GM23338 (cell line): ENCODE measurements around the gene ARL6IP5. TPM values are rescaled to one million over a fixed set of nuclear protein-coding genes. Genes with fewer than 3 reads are reported as not detected.

ENCODE experiments used
- ATAC-seq: fragments of 200-7000 bp; cut with Tn5 transposase; 3 replicates; pipeline ENCODE4 v1.9.1; 2020
- DNase-seq: peaks from one replicate; pipeline ENCODE4 v3.0.0-alpha.2; 2015; ENCODE audit warnings: low spot score
- H2AFZ ChIP-seq: fragments of 200-600 bp; sonication (generic); 2 replicates; pipeline ENCODE4 v1.8.0; 2016; ENCODE audit warnings: antibody characterized with exemption, mild to moderate bottlenecking, moderate library complexity
- H3F3A ChIP-seq: fragments of 200-600 bp; sonication (generic); replicated peaks from 2 replicates; pipeline ENCODE4 v1.8.0; 2017; ENCODE audit warnings: antibody characterized with exemption, mixed run types, low read depth
- H3K27ac ChIP-seq: fragments of 200-600 bp; sonication (generic); 2 replicates; pipeline ENCODE4 v1.6.1; 2016; ENCODE audit warnings: low read depth
- H3K27me3 ChIP-seq: fragments of 200-600 bp; sonication (generic); 2 replicates; pipeline ENCODE4 v1.8.0; 2016; ENCODE audit warnings: mild to moderate bottlenecking, mixed run types, moderate library complexity; ENCODE audit not compliant: insufficient read depth
- H3K36me3 ChIP-seq: fragments of 200-600 bp; sonication (generic); 2 replicates; pipeline ENCODE4 v1.8.0; 2016; ENCODE audit warnings: mild to moderate bottlenecking; ENCODE audit not compliant: insufficient read depth
- H3K4me1 ChIP-seq: fragments of 200-600 bp; sonication (generic); 2 replicates; pipeline ENCODE4 v1.8.0; 2016; ENCODE audit warnings: mild to moderate bottlenecking, moderate library complexity; ENCODE audit not compliant: insufficient read depth
- H3K4me2 ChIP-seq: fragments of 200-600 bp; sonication (generic); 2 replicates; pipeline ENCODE4 v1.7.1; 2017; ENCODE audit warnings: mixed run types
- H3K4me3 ChIP-seq: fragments of 200-600 bp; sonication (generic); 2 replicates; pipeline ENCODE4 v1.6.1; 2016; ENCODE audit warnings: mixed run types
- H3K79me2 ChIP-seq: fragments of 200-600 bp; sonication (generic); replicated peaks from 2 replicates; pipeline ENCODE4 v1.8.0; 2017; ENCODE audit warnings: mild to moderate bottlenecking; ENCODE audit not compliant: insufficient read depth
- H3K9me2 ChIP-seq: fragments of 200-600 bp; sonication (generic); 2 replicates; pipeline ENCODE4 v1.8.0; 2017; ENCODE audit not compliant: insufficient read depth
- H4K20me1 ChIP-seq: fragments of 200-600 bp; sonication (generic); replicated peaks from 2 replicates; pipeline ENCODE4 v1.8.0; 2017; ENCODE audit warnings: mild to moderate bottlenecking; ENCODE audit not compliant: insufficient read depth
- H3K27ac Mint-ChIP-seq: 2 replicates; pipeline ENCODE4 v1.8.0; 2020; ENCODE audit warnings: inconsistent platforms, mild to moderate bottlenecking, moderate library complexity, mixed read lengths
- H3K27me3 Mint-ChIP-seq: 3 replicates; pipeline ENCODE4 v1.8.0; 2022; ENCODE audit warnings: low read depth, mild to moderate bottlenecking, moderate library complexity, mixed read lengths, inconsistent platforms; ENCODE audit not compliant: insufficient read depth, poor library complexity
- H3K36me3 Mint-ChIP-seq: 3 replicates; pipeline ENCODE4 v1.8.0; 2021; ENCODE audit warnings: low read depth, mild to moderate bottlenecking, inconsistent platforms, moderate library complexity, mixed read lengths
- H3K4me1 Mint-ChIP-seq: 3 replicates; pipeline ENCODE4 v1.8.0; 2020; ENCODE audit warnings: mild to moderate bottlenecking, inconsistent platforms, mixed read lengths
- H3K4me3 Mint-ChIP-seq: 3 replicates; pipeline ENCODE4 v1.8.0; 2021; ENCODE audit warnings: moderate library complexity, mild to moderate bottlenecking, inconsistent platforms, mixed read lengths
- H3K9me3 Mint-ChIP-seq: 3 replicates; pipeline ENCODE4 v1.8.0; 2020; ENCODE audit warnings: moderate library complexity, mild to moderate bottlenecking, inconsistent platforms, mixed read lengths
- CREB1 ChIP-seq: fragments of 250-450 bp; sonication (Bioruptor Pico); IDR thresholded peaks from 2 replicates; pipeline ENCODE4 v1.5.0; 2020; ENCODE audit warnings: low read depth, mild to moderate bottlenecking, moderate library complexity
- EZH2 ChIP-seq: fragments of 200-600 bp; sonication (generic); IDR thresholded peaks from one replicate; pipeline ENCODE4 v1.8.0; 2017; ENCODE audit warnings: antibody characterized with exemption, mild to moderate bottlenecking, low read depth; ENCODE audit not compliant: unreplicated experiment
- EZH2phosphoT487 ChIP-seq: fragments of 200-600 bp; sonication (generic); IDR thresholded peaks from one replicate; pipeline ENCODE4 v1.8.1; 2018; ENCODE audit warnings: antibody characterized with exemption; ENCODE audit not compliant: unreplicated experiment
- JUNB ChIP-seq: IDR thresholded peaks from one replicate; pipeline ENCODE4 v1.6.1; 2016; ENCODE audit warnings: antibody characterized with exemption; ENCODE audit not compliant: unreplicated experiment
- NANOG ChIP-seq: IDR thresholded peaks from 2 replicates; pipeline ENCODE4 v1.6.1; 2016; ENCODE audit warnings: antibody characterized with exemption, borderline replicate concordance
- POLR2AphosphoS5 ChIP-seq: IDR thresholded peaks from 2 replicates; pipeline ENCODE4 v1.6.1; 2016; ENCODE audit warnings: antibody characterized with exemption, low read depth
- STAT1 ChIP-seq: IDR thresholded peaks from one replicate; pipeline ENCODE4 v1.6.1; 2016; ENCODE audit warnings: antibody characterized with exemption; ENCODE audit not compliant: unreplicated experiment
- ZNF114 ChIP-seq: fragments of 250-450 bp; sonication (Bioruptor Pico); IDR thresholded peaks from 2 replicates; pipeline ENCODE4 v1.5.0; 2020; ENCODE audit warnings: mild to moderate bottlenecking, moderate library complexity
- ZNF331 ChIP-seq: fragments of 250-450 bp; sonication (Bioruptor Pico); IDR thresholded peaks from 2 replicates; pipeline ENCODE4 v1.5.0; 2020; ENCODE audit warnings: low read depth, mild to moderate bottlenecking, moderate library complexity
- ZNF462 ChIP-seq: fragments of 250-450 bp; sonication (Bioruptor Pico); IDR thresholded peaks from 2 replicates; pipeline ENCODE4 v1.5.0; 2020; ENCODE audit warnings: mild to moderate bottlenecking, moderate library complexity
- polyA plus RNA-seq: library from polyadenylated mRNA; unstranded; fragments of >200 nt; fragmentation: Nextera tagmentation; extraction: Ambion mirVana; gene quantifications from 2 replicates; pipeline ENCODE4 v1.2.1, GENCODE V29; 2016
- total RNA-seq: library from RNA; depleted of rRNA; stranded (reverse); fragments of >200 nt; shearing (Covaris generic); gene quantifications from 2 replicates; pipeline ENCODE4 v1.2.3, GENCODE V29; 2014
- TF ChIP-seq, protein P1 (sequence below): IDR thresholded peaks from one replicate; pipeline ENCODE4 v1.6.1; 2018; ENCODE audit warnings: antibody characterized with exemption; ENCODE audit not compliant: unreplicated experiment
- TF ChIP-seq, protein P2 (sequence below): IDR thresholded peaks from 2 replicates; pipeline ENCODE4 v1.6.1; 2016; ENCODE audit warnings: antibody characterized with exemption
- TF ChIP-seq, protein P3 (sequence below), 2 experiments: fragments of 200-600 bp in 1 of 2; sonication (generic) in 1 of 2; conservative IDR thresholded peaks; 2 replicates each; pipeline versions ENCODE4 v1.5.1 to v1.6.1; 2016 to 2017; ENCODE audit warnings: antibody characterized with exemption in 2 of 2, low read depth in 2 of 2, mild to moderate bottlenecking in 2 of 2, moderate library complexity in 1 of 2

The ARL6IP5 gene
- total and polyA plus RNA-seq, 2 experiments from 2014 or later: 28.8 to 39.8 TPM

DNA sequence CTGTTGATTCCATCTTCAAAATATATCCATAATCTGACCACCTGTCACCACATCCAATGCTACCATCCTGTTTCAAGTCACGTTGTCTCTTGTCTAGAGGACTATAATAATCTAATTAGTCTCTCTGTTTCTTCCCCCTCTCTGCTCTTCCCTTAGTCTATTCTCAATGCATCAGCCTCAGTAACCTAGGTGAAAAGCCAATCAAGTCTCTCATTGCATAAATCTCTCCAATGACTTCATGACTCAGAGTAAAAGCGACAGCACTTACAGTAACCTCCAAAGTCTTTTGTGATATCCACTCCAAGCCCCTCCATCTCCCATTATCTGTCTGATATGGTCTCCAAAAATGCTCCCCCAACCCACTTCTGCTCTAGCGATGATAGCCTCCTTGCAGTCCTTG is 11.8 kb upstream of the ARL6IP5 start:
- peaks cover 31% of the 10 kb centered on the region for H3K79me2 ChIP-seq
- H3K36me3 ChIP-seq: peaks cover 8% of the 10 kb centered on the region; the same call in 1 of the 2 replicates
- Mint-ChIP-seq H3K4me3 (no peak overlapping the region), H3K36me3 (peaks cover 18% of the 10 kb centered on the region), H3K4me1 (no peaks in the 10 kb centered on the region; the same call in 2 of the 3 replicates), H3K27ac (peak overlapping the region; percentile 3), H3K9me3 (no peaks in the 10 kb centered on the region), H3K27me3 (no peaks in the 10 kb centered on the region)
- no peaks in the 10 kb centered on the region for H3K9me2 ChIP-seq
- ATAC-seq (no peak), DNase-seq (no peak)
- H3K4me3 ChIP-seq: no peak overlapping the region
- H3K27ac ChIP-seq: no peak overlapping the region
- H3F3A ChIP-seq: no peaks in the 10 kb centered on the region
- no peak overlapping the region for H2AFZ ChIP-seq
- no peak overlapping the region for H3K4me2 ChIP-seq
- H3K4me1 ChIP-seq: no peaks in the 10 kb centered on the region
- no peaks in the 10 kb centered on the region; the same call in 1 of the 2 replicates for H4K20me1 ChIP-seq
- TF ChIP-seq STAT1 (no peak), CREB1 (no peak), ZNF114 (no peak), EZH2phosphoT487 (no peak), ZNF462 (CRISPR knock-in tag) (no peak), NANOG (no peak), ZNF331 (CRISPR knock-in tag) (no peak), POLR2AphosphoS5 (no peak), EZH2 (no peak), JUNB (no peak)
- TF ChIP-seq, protein P1, sequence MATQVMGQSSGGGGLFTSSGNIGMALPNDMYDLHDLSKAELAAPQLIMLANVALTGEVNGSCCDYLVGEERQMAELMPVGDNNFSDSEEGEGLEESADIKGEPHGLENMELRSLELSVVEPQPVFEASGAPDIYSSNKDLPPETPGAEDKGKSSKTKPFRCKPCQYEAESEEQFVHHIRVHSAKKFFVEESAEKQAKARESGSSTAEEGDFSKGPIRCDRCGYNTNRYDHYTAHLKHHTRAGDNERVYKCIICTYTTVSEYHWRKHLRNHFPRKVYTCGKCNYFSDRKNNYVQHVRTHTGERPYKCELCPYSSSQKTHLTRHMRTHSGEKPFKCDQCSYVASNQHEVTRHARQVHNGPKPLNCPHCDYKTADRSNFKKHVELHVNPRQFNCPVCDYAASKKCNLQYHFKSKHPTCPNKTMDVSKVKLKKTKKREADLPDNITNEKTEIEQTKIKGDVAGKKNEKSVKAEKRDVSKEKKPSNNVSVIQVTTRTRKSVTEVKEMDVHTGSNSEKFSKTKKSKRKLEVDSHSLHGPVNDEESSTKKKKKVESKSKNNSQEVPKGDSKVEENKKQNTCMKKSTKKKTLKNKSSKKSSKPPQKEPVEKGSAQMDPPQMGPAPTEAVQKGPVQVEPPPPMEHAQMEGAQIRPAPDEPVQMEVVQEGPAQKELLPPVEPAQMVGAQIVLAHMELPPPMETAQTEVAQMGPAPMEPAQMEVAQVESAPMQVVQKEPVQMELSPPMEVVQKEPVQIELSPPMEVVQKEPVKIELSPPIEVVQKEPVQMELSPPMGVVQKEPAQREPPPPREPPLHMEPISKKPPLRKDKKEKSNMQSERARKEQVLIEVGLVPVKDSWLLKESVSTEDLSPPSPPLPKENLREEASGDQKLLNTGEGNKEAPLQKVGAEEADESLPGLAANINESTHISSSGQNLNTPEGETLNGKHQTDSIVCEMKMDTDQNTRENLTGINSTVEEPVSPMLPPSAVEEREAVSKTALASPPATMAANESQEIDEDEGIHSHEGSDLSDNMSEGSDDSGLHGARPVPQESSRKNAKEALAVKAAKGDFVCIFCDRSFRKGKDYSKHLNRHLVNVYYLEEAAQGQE: no peak
- TF ChIP-seq, protein P2, sequence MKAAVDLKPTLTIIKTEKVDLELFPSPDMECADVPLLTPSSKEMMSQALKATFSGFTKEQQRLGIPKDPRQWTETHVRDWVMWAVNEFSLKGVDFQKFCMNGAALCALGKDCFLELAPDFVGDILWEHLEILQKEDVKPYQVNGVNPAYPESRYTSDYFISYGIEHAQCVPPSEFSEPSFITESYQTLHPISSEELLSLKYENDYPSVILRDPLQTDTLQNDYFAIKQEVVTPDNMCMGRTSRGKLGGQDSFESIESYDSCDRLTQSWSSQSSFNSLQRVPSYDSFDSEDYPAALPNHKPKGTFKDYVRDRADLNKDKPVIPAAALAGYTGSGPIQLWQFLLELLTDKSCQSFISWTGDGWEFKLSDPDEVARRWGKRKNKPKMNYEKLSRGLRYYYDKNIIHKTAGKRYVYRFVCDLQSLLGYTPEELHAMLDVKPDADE: no peak
- TF ChIP-seq, protein P3, sequence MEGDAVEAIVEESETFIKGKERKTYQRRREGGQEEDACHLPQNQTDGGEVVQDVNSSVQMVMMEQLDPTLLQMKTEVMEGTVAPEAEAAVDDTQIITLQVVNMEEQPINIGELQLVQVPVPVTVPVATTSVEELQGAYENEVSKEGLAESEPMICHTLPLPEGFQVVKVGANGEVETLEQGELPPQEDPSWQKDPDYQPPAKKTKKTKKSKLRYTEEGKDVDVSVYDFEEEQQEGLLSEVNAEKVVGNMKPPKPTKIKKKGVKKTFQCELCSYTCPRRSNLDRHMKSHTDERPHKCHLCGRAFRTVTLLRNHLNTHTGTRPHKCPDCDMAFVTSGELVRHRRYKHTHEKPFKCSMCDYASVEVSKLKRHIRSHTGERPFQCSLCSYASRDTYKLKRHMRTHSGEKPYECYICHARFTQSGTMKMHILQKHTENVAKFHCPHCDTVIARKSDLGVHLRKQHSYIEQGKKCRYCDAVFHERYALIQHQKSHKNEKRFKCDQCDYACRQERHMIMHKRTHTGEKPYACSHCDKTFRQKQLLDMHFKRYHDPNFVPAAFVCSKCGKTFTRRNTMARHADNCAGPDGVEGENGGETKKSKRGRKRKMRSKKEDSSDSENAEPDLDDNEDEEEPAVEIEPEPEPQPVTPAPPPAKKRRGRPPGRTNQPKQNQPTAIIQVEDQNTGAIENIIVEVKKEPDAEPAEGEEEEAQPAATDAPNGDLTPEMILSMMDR (conservative IDR thresholded peaks at IDR 0.05; ENCODE audit: low read depth in 2 of 2): no peak
- H3K27me3 ChIP-seq: no peaks in the 10 kb centered on the region
